B cell (primary cell): ENCODE measurements around the gene MYZAP.

Source experiments
- EZH2 ChIP-seq: IDR thresholded peaks from 2 replicates; pipeline ENCODE4 v1.6.1; 2012; ENCODE audit warnings: borderline replicate concordance, low read depth, mild to moderate bottlenecking, moderate library complexity, low read length; ENCODE audit not compliant: insufficient read depth, poor library complexity, severe bottlenecking
- TF ChIP-seq, protein P1 (sequence below): fragments of 200-600 bp; IDR thresholded peaks from one replicate; pipeline ENCODE4 v1.8.0; 2022; ENCODE audit warnings: antibody characterized with exemption, mild to moderate bottlenecking

DNA sequence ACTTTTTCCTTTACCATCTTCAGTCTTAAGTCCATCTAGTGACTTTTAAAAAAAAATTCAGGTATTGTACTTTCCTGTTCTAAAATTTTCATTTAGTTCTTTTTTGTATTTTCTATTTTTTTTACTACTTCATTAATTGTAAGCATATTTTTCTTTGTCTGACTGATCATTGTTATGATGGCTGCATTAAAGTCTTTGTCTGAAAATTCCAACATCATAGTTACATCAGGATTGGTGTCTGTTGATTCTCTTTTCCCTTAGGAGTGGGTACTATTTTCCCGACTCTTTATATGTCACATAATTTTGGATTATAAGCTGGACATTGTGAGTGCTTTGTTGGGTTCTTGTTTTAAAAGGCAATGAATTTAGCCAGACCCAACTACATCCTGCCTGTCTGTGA lies 79.9 kb downstream of the MYZAP start:
- TF ChIP-seq, protein P1, sequence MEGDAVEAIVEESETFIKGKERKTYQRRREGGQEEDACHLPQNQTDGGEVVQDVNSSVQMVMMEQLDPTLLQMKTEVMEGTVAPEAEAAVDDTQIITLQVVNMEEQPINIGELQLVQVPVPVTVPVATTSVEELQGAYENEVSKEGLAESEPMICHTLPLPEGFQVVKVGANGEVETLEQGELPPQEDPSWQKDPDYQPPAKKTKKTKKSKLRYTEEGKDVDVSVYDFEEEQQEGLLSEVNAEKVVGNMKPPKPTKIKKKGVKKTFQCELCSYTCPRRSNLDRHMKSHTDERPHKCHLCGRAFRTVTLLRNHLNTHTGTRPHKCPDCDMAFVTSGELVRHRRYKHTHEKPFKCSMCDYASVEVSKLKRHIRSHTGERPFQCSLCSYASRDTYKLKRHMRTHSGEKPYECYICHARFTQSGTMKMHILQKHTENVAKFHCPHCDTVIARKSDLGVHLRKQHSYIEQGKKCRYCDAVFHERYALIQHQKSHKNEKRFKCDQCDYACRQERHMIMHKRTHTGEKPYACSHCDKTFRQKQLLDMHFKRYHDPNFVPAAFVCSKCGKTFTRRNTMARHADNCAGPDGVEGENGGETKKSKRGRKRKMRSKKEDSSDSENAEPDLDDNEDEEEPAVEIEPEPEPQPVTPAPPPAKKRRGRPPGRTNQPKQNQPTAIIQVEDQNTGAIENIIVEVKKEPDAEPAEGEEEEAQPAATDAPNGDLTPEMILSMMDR: no peak
- no peak for TF ChIP-seq EZH2
